ENCODE results near the gene MUC16. TPM values are rescaled to one million over a fixed set of nuclear protein-coding genes. Genes with fewer than 3 reads are reported as not detected.

The MUC16 gene
- total RNA-seq, 6 experiments from 2014 or later = under 0.01 to 0.06 TPM; not detected in 4

DNA sequence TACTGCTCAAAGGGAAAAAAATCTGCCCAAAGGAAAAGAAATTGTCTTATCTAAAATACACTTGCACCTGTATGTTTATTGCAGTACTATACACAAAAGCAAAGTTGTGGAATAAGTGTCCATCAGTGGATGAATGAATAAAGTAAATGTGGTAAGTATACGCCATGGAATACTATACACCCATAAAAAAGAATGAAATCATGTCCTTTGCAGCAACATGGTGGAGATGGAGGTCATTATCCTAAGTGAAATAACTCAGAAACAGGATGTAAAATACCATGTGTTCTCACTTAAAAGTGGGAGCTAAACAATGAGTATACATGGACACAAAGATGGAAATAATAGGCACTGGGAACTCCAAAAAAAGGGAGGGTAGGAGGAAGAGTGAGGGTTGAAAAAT is 3.8 kb upstream of the MUC16 start:
- no peak overlapping the region for H3K27ac ChIP-seq
- H3K4me1 ChIP-seq = no peaks in the 10 kb centered on the region
- DNase-seq = no peak
- no peaks in the 10 kb centered on the region for H3K36me3 ChIP-seq
- TF ChIP-seq POLR2A (IDR thresholded peaks at IDR 0.05) = no peak
- TF ChIP-seq, protein P1, sequence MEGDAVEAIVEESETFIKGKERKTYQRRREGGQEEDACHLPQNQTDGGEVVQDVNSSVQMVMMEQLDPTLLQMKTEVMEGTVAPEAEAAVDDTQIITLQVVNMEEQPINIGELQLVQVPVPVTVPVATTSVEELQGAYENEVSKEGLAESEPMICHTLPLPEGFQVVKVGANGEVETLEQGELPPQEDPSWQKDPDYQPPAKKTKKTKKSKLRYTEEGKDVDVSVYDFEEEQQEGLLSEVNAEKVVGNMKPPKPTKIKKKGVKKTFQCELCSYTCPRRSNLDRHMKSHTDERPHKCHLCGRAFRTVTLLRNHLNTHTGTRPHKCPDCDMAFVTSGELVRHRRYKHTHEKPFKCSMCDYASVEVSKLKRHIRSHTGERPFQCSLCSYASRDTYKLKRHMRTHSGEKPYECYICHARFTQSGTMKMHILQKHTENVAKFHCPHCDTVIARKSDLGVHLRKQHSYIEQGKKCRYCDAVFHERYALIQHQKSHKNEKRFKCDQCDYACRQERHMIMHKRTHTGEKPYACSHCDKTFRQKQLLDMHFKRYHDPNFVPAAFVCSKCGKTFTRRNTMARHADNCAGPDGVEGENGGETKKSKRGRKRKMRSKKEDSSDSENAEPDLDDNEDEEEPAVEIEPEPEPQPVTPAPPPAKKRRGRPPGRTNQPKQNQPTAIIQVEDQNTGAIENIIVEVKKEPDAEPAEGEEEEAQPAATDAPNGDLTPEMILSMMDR (IDR thresholded peaks at IDR 0.05) = no peak
- intact Hi-C loops (cut with DNase I) = no loop called here
- H3K9me3 ChIP-seq = no peaks in the 10 kb centered on the region
- ATAC-seq = no peak
- 88% methylated on average over 1 of the region's 1 CpG for WGBS (ENCODE audit: insufficient coverage, low coverage, low lambda C conversion rate, missing lambda C conversion rate)
- H3K27me3 ChIP-seq = no peaks in the 10 kb centered on the region
- no peak overlapping the region for H3K4me3 ChIP-seq

- H3K4me3 ChIP-seq = no peak overlapping the region
- no peaks in the 10 kb centered on the region for H3K9me3 ChIP-seq
- ATAC-seq (no peak), DNase-seq (no peak)
- WGBS (ENCODE audit: insufficient coverage, low coverage, low lambda C conversion rate, missing lambda C conversion rate) = 31% methylated on average over 1 of the region's 2 CpGs
- intact Hi-C loops (cut with DNase I) = no loop called here
- H3K27me3 ChIP-seq = no peaks in the 10 kb centered on the region
- no peak overlapping the region for H3K27ac ChIP-seq
- no peaks in the 10 kb centered on the region for H3K4me1 ChIP-seq
- no peaks in the 10 kb centered on the region for H3K36me3 ChIP-seq
- TF ChIP-seq, protein P1 (IDR thresholded peaks at IDR 0.05) = no peak
- TF ChIP-seq POLR2A (IDR thresholded peaks at IDR 0.05) = no peak
Observed at GRCh38 chr19:9011875-9012274, 1.7 kb upstream of the MUC16 start.

DNA sequence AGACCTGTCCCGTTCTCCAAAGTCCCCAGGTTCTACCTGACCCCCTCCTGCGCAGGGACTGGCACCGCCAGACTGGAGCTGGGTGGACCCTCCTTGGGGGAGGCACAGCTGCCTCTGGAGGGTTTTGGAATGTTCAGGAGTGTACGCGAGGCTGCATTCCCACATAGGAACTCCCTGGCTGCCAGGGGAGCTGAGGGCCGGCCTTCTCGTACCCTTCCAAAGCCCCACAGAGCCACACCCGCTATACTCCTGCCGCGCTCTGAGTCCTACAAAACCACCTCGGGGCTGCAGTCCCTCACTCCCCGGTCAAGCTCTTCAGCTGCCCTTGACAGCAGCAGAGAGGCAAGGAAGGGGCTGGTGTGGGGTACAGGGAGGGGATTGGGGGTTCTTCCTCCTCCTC is 484 bp upstream of the MUC16 start:
- H3K27me3 ChIP-seq = no peaks in the 10 kb centered on the region
- ATAC-seq (peak in 1 of 4 donors; percentile 20), DNase-seq (no peak)
- no peak for TF ChIP-seq POLR2A (IDR thresholded peaks at IDR 0.05)
- TF ChIP-seq, protein P1 (IDR thresholded peaks at IDR 0.05) = no peak
- H3K4me3 ChIP-seq = no peak overlapping the region
- no peak overlapping the region for H3K27ac ChIP-seq
- intact Hi-C loops (cut with DNase I) = no loop called here
- no peaks in the 10 kb centered on the region for H3K4me1 ChIP-seq
- 20% methylated on average over 1 of the region's 12 CpGs for WGBS (ENCODE audit: insufficient coverage, low coverage, low lambda C conversion rate, missing lambda C conversion rate)
- no peaks in the 10 kb centered on the region for H3K36me3 ChIP-seq
- no peaks in the 10 kb centered on the region for H3K9me3 ChIP-seq

GRCh38 chr19:9009431-9009830 is 778 bp downstream of the MUC16 start:
- no peaks in the 10 kb centered on the region for H3K4me1 ChIP-seq
- H3K36me3 ChIP-seq = no peaks in the 10 kb centered on the region
- WGBS (ENCODE audit: insufficient coverage, low coverage, low lambda C conversion rate, missing lambda C conversion rate) = 62% methylated on average over 9 of the region's 10 CpGs
- intact Hi-C loops (cut with DNase I) = no loop called here
- no peak overlapping the region for H3K27ac ChIP-seq
- no peak overlapping the region for H3K4me3 ChIP-seq
- no peak for DNase-seq
- no peaks in the 10 kb centered on the region for H3K9me3 ChIP-seq
- ATAC-seq = no peak
- H3K27me3 ChIP-seq = no peaks in the 10 kb centered on the region
- TF ChIP-seq, protein P1 (IDR thresholded peaks at IDR 0.05) = no peak
- no peak for TF ChIP-seq POLR2A (IDR thresholded peaks at IDR 0.05)

- H3K27me3 ChIP-seq = no peaks in the 10 kb centered on the region
- TF ChIP-seq POLR2A (IDR thresholded peaks at IDR 0.05) = no peak
- TF ChIP-seq, protein P1 (IDR thresholded peaks at IDR 0.05) = no peak
- no peaks in the 10 kb centered on the region for H3K9me3 ChIP-seq
- no peaks in the 10 kb centered on the region for H3K4me1 ChIP-seq
- ATAC-seq = peak in 1 of 4 donors; percentile 22
- H3K36me3 ChIP-seq = no peaks in the 10 kb centered on the region
- WGBS (ENCODE audit: insufficient coverage, low coverage, low lambda C conversion rate, missing lambda C conversion rate) = no CpG with 5 or more reads among the region's 10 CpGs
- H3K4me3 ChIP-seq = no peak overlapping the region
- no peak for DNase-seq
- intact Hi-C loops (cut with DNase I) = no loop called here
- H3K27ac ChIP-seq = no peak overlapping the region
Observed at GRCh38 chr19:9008667-9009066, 1.5 kb downstream of the MUC16 start.
